Activated CD8-positive, alpha-beta memory T cell treated with anti-CD3 and anti-CD28 coated beads, Interleukin-2, amount 50 U/mL, for 24 hours (primary cell): Measurements from ENCODE around the gene JMJD1C.

Experiments
- DNase-seq: peaks from one replicate; pipeline ENCODE4 v3.0.0-alpha.2; 2020; ENCODE audit errors: extremely low read depth

JMJD1C gene

GRCh38 chr10:63227207-63227895 is 238.4 kb downstream of the JMJD1C start:
- no peak for DNase-seq

DNA sequence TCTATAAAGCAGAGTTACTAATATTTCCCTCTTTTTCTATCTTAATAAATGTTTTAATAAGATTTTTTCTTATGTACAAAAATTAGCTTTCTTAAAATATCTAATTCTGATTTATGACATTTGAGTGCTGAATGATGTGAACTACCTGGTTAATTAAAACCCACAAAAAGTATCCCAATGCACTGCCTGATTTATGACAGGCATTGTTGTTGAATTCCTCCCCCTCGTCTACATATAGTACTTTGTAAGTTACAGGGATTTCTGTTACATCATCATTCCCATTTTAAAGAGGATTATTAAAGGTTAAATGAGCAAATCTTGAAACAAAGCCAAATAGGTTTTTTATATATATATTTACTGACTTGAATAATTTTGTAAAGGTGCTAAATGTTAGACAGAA is 241.5 kb downstream of the JMJD1C start:
- no peak for DNase-seq

GRCh38 chr10:63221950-63222349 is 243.8 kb downstream of the JMJD1C start:
- no peak for DNase-seq

GRCh38 chr10:63219749-63220148 is 246.0 kb downstream of the JMJD1C start:
- DNase-seq: no peak

GRCh38 chr10:63217120-63217605 is 248.6 kb downstream of the JMJD1C start:
- DNase-seq: no peak

DNA sequence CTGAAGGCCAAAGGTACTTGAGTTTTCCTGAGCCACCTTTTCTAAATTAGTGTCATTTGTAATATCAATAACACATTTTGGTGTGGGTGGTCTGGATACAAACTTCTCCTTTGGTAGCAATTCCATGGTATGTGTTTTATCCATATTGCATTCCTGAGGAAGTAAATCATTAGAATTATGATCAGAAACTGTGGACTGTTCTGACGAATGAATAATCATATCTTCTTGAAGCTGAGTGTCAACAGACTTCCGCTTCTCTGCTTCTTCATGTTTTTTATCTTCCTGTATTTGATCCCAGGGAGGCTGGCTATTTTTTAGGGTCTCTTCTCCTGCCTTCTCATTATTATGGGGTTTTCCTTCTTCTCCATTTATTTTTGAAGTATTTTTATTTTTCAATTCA is 251.2 kb downstream of the JMJD1C start:
- DNase-seq: no peak

DNA sequence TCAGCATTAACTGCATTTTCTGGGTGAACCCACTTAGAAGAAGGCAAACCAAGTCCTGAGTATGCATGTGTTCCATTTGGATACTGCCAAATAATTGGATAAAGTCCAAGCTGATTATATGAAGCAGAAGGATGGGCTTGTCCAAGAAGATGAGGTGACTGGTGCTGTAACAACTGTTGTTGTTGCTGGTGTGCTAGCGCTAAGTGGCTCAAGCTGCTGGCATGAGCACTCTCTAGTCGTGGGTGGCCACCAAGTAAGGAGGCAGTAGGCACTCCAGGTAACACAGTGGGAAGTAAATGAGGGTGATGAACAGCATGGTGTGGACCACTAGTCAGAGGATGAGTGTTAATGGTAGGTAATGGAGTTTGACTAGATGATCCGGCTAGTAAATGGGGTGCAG is 252.3 kb downstream of the JMJD1C start:
- DNase-seq: no peak

GRCh38 chr10:63210611-63211196 is 255.1 kb downstream of the JMJD1C start:
- DNase-seq: no peak

GRCh38 chr10:63209705-63210104 is 256.1 kb downstream of the JMJD1C start:
- DNase-seq: no peak

DNA sequence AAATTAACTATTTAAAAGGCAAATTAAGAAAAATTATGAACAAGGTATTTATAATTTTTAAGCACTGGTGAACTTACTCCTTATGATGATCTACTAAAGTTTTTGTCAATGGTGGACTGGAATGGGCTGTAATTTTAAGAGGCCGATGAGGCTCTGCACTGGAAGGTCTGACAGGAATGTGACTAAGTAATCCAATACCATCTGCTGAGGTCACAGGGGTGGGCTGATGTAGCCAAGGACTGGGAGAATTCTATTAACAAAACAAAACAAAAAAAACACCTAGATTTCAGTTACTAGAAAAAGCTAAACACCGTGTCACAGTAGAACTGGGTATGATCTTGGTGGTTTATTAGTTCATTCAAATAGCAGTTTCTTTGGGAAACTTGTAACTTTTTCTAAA is 256.8 kb downstream of the JMJD1C start:
- DNase-seq: no peak

GRCh38 chr10:63206997-63207811 is 258.6 kb downstream of the JMJD1C start:
- DNase-seq: no peak

- no peak for DNase-seq
These were observed 259.2 kb downstream of the JMJD1C start for GRCh38 chr10:63206576-63206975.

- no peak for DNase-seq
These were observed 260.4 kb downstream of the JMJD1C start for GRCh38 chr10:63205421-63205820.

DNA sequence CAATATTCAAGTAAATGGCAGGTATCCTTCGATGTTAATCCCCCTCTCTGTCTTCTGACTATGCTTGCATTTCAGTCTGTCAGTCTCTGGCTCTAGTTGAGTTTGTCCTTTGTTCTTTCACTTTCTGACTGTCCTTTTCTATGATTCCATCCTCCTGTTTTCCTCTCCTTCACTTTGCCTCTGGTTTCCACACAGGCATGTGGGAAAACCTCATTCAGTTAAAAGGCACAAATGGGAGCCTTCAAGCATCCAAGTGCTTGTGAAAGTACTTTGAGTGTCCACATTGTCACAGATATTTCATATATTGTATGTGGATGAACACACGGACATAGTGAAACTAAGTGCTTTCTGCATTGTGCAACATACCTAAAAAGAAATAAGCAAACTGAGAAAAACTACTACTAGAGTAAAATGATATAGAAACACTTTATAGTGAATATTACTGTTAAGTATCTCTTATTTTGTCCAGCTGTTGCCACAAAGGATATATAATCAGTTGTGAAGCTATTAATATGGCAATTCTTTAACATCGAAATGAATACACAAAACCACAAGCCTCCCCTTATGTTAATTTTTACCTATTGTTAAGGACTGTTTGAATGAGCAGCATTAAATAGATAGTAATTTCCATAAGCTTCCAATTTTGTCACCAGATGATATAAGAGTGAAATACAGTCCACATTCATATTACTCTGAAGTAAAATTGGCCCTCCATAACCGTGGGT is 260.9 kb downstream of the JMJD1C start:
- DNase-seq: no peak

- DNase-seq: no peak
These were observed 264.7 kb downstream of the JMJD1C start for GRCh38 chr10:63201118-63201517.

- DNase-seq: no peak
These were observed 265.3 kb downstream of the JMJD1C start for GRCh38 chr10:63200431-63200830.

- DNase-seq: no peak
These were observed 266.1 kb downstream of the JMJD1C start for GRCh38 chr10:63199716-63200115.

- DNase-seq: no peak
These were observed 268.3 kb downstream of the JMJD1C start for GRCh38 chr10:63197344-63198092.

DNA sequence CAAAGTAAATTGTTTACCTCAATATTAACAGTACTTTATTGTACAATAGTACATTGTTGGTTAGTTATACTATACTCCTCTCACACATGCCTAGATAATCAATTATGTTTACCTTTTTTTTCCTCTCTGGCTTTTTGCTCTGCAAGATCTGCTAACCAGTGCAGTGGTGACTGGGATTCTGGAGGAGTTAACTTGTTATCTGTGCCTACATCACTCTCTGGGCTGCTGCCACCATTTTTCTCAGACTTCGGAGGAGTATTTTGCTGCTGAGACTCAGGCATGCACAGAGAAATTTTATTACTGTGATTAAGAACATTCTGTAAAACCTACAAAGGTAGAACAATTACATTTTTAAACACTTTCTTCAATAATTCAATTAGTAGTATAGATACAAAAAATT is 273.0 kb downstream of the JMJD1C start:
- DNase-seq: no peak

- DNase-seq: no peak
These were observed 290.2 kb downstream of the JMJD1C start for GRCh38 chr10:63175534-63175933.

- DNase-seq: no peak
These were observed 292.1 kb downstream of the JMJD1C start for GRCh38 chr10:63173468-63174232.
